Measurements from ENCODE around the gene RAB2B.
A peak's percentile ranks its signal among the peaks of the same experiment; 100 is the strongest.

RAB2B gene

DNA sequence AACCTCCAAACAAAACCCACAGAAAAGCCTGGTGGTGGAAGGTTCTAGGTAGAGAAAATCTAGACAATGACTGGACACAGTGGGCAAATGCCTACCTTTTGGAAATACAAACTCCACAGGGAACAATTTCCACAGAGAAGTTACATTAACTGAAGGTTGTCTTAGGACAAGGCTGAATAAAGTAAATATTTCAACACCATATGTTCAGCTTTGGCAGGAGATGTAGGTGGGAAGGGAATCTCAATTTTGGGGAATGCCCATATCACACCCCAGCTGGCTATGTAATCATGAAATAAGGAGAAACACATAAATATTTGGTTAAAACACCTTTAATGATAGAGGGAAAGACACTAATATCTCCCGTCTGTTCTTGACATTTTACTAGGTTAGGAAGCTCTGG, 44.0 kb upstream of the RAB2B start:
- no peak overlapping the region for H3K4me3 ChIP-seq (replicated peaks; ENCODE audit: low read depth, low read length)
- DNase-seq (ENCODE audit: extremely low read depth, low read depth), result no peak
- TF ChIP-seq, protein P1, sequence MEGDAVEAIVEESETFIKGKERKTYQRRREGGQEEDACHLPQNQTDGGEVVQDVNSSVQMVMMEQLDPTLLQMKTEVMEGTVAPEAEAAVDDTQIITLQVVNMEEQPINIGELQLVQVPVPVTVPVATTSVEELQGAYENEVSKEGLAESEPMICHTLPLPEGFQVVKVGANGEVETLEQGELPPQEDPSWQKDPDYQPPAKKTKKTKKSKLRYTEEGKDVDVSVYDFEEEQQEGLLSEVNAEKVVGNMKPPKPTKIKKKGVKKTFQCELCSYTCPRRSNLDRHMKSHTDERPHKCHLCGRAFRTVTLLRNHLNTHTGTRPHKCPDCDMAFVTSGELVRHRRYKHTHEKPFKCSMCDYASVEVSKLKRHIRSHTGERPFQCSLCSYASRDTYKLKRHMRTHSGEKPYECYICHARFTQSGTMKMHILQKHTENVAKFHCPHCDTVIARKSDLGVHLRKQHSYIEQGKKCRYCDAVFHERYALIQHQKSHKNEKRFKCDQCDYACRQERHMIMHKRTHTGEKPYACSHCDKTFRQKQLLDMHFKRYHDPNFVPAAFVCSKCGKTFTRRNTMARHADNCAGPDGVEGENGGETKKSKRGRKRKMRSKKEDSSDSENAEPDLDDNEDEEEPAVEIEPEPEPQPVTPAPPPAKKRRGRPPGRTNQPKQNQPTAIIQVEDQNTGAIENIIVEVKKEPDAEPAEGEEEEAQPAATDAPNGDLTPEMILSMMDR (IDR thresholded peaks at IDR 0.05; ENCODE audit: low read depth, low read length, missing control alignments), result no peak

DNA sequence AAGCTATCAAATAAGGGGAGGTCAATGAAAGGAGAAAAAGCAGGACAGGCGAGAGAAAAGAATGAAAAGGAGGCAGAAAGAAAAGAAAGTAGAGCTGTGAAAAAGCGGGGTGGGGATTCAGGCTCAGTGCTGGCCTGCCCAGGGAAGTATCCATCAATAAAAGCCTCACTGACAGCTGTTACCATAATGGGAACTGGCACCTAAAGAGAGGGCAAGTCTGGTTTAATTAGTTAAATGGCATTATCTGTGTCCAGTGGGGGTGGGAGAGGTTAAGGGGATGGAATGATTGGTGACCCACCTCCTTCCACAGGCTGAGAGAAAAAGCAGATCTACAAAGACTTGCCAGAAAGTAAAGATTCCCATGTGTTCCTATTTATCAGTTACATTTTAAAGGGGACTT, 42.0 kb upstream of the RAB2B start:
- TF ChIP-seq, protein P1 (IDR thresholded peaks at IDR 0.05; ENCODE audit: low read depth, low read length, missing control alignments), result no peak
- no peak for DNase-seq (ENCODE audit: extremely low read depth, low read depth)
- H3K4me3 ChIP-seq (replicated peaks; ENCODE audit: low read depth, low read length), result no peak overlapping the region

DNA sequence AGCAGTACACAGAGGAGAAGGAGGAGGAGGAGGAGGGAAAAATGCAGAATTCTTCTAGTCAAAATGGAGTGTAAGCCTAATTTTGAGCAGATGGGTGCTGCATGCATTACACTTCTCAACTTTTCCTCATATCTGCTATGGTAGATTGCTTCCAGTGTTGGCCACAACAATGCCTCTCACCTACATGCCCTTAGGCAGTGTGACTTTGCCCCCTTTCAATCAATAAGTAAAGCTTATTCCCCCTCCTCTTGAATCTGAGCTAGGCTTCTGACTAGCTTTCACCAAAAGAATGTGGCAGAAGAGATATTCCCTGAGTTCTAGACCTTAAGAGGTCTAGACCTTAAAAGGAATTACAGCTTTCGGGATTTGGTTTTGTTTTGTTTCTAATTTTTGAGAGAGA, 37.6 kb upstream of the RAB2B start:
- no peak for DNase-seq (ENCODE audit: extremely low read depth, low read depth)
- no peak overlapping the region for H3K4me3 ChIP-seq (replicated peaks; ENCODE audit: low read depth, low read length)
- TF ChIP-seq, protein P1 (IDR thresholded peaks at IDR 0.05; ENCODE audit: low read depth, low read length, missing control alignments), result no peak

DNA sequence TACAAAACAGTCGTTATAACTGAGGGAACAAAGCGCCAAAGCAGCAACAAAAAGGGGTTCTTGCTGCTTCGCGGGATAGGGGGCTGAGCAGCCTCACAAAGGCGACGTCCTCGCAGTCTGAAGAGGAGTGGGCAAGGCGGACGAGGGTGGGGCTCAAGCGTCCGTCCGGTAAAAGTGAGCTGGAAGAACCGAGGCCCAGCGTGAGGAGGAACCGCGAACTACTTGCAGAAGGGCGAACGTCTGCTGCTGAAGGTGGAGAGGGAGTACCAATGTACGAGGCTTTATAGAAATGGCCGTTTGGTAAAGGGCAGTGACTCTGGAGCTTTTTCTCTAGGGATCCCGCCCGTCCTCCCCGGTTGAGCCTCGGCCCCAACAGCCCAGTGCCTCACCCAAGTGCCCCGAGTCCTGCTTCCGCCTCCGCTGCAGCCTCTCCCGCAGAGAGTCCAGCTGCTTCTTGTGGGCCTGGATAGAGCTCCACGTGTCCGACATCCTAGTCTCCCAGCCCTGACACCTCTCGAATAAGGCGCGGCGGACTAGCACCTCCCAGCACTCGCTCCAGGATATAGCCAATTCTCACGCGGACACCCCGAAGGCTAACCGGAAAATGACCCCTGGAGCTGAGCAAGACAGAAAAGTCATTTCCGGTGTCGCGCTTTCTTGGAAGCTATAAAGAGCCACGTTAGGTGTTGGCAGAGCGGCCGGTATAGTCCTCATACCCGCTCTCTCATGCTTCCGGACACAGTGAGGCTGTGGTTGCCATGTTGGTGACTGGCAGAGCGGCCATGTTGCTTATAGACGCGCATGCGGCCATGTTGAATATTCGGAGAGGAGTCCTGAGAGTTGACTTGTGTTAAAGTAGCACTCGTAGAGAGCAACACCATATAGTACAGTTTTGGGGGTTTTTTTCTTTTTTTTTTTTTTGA, 34.2 kb upstream of the RAB2B start, which contains the start of gene METTL3:
Gene METTL3, minus strand, starts transcription at position 606 of the 923 bp plus-strand sequence. Its CDS starts 117 bp downstream, at position 489.
- DNase-seq (ENCODE audit: extremely low read depth, low read depth), result peak; percentile 98
- H3K4me3 ChIP-seq (replicated peaks; ENCODE audit: low read depth, low read length), result peak within 1 kb of the TSS; percentile 83
- TF ChIP-seq, protein P1 (IDR thresholded peaks at IDR 0.05; ENCODE audit: low read depth, low read length, missing control alignments), result no peak

DNA sequence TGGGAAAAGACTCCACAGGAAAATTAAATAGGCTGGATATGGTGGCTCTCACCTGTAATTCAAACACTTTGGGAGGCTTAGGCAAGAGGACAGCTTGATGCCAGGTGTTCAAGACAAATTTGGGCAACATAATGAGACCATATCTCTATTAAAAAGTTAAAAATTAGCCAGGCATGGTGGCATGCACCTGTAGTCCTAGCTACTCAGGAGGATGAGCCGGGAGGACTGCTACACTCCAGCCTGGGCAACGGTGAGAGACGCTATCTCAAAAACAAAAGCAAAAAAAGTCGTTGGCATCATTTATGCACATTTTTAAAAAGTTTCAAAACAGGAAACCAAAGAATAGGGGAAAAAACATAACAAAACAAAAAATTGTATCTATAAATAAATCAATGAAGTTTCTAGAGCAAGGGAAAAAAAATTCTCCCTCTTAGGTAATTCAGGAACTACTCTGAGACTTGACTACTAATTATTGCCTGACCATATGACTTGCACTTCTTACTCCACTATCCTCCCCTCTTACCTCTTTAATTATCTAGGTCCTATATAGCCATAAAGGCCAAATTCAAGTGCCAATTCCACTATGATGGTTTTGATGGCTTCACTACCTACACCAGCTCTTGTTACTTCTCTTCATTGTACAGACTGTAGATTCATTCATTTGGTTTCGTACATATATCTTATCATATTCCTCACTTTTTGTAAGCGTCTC, 32.8 kb upstream of the RAB2B start:
- H3K4me3 ChIP-seq (replicated peaks; ENCODE audit: low read depth, low read length), result peak overlapping the region; percentile 83
- TF ChIP-seq, protein P1 (IDR thresholded peaks at IDR 0.05; ENCODE audit: low read depth, low read length, missing control alignments), result no peak
- no peak for DNase-seq (ENCODE audit: extremely low read depth, low read depth)

DNA sequence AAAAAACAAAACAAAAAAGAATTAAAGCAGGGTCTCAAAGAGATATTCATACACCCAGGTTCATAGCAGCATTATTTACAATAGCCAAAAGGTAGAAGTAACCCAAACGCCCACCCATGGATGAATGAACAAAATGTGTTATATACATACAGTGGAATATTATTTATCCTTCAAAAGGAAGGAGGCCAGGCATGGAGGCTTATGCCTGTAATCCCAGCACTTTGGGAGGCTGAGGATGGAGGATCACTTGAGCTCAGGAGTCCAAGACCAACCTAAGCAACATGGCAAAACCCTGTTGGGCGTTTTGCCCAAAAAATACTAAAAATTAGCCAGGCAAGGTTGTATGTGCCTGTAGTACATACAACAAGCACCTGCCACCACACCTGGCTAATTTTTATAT, 29.8 kb upstream of the RAB2B start:
- TF ChIP-seq, protein P1 (IDR thresholded peaks at IDR 0.05; ENCODE audit: low read depth, low read length, missing control alignments), result no peak
- DNase-seq (ENCODE audit: extremely low read depth, low read depth), result no peak
- no peak overlapping the region for H3K4me3 ChIP-seq (replicated peaks; ENCODE audit: low read depth, low read length)

All from HFF-Myc (cell line).